C4-2B (cell line): ENCODE results near the gene ABHD15.

Source experiments
- ZFX ChIP-seq: fragments of 450-650 bp; IDR thresholded peaks from 2 replicates; pipeline ENCODE4 v1.6.1; 2017
- TF ChIP-seq, protein P1 (sequence below): fragments of 450-650 bp; conservative IDR thresholded peaks from 2 replicates; pipeline ENCODE4 v1.5.1; 2017; ENCODE audit warnings: mild to moderate bottlenecking

DNA sequence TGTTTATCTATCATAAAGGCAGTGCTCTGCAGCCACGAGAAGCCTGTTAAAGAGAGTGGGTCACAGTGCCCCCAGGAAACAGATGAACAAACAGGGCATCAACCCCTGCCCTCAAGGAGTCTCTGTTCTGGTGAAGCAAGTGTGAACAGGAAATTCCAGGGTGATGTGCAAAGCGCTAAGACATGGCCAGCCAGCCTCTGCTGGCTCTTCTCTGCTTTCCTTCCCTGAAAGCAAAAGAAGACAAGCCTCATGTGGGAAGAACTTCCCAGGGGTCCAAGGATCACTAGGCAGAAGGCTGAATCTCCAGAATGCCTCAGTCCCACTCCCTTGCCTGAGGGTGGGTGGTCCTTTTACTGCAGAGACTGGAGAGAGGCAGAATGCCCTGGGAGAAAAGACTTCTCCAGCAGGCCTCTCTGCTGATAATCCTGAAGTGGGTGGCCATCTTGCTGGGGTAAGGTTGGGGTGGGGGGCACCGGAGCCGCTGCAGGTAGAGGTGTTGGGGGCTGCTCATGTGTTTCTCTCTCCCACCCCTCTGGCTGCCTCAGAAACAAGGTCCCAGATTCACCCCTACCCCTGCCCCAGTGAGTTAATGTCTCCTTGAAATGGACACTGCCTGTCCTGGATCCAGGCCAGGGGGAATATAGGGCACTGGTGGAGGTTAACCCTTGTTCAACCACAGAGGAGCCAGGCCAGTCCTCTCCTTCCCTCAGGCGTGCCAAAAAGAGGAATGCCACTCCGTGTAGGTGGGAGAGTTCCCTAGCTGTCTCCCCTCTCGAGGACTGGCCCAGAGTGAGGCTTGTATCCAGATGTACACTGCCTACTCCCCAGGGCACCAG, 28.5 kb upstream of the ABHD15 start:
- TF ChIP-seq, protein P1, sequence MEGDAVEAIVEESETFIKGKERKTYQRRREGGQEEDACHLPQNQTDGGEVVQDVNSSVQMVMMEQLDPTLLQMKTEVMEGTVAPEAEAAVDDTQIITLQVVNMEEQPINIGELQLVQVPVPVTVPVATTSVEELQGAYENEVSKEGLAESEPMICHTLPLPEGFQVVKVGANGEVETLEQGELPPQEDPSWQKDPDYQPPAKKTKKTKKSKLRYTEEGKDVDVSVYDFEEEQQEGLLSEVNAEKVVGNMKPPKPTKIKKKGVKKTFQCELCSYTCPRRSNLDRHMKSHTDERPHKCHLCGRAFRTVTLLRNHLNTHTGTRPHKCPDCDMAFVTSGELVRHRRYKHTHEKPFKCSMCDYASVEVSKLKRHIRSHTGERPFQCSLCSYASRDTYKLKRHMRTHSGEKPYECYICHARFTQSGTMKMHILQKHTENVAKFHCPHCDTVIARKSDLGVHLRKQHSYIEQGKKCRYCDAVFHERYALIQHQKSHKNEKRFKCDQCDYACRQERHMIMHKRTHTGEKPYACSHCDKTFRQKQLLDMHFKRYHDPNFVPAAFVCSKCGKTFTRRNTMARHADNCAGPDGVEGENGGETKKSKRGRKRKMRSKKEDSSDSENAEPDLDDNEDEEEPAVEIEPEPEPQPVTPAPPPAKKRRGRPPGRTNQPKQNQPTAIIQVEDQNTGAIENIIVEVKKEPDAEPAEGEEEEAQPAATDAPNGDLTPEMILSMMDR: no peak
- TF ChIP-seq ZFX: no peak
